Thoracic aorta (tissue), 2 donors: Measurements from ENCODE around the gene TBX4. TPM values are rescaled to one million over a fixed set of nuclear protein-coding genes. Genes with fewer than 3 reads are reported as not detected.
A peak's percentile ranks its signal among the peaks of the same experiment; 100 is the strongest.
"Not testable (repeated sequence)": the region's sequence is repeated elsewhere in the genome, so short reads cannot be mapped to it uniquely, and the experiment has no call there.

Experiments used
- ATAC-seq: fragments of 150-250 bp; one replicate; pipeline ENCODE4 v1.8.0; 2017; ENCODE audit warnings: low read depth; ENCODE audit not compliant: insufficient number of reproducible peaks, low FRiP score
- DNase-seq: peaks from one replicate; pipeline ENCODE4 v3.0.0-alpha.2; 2020; ENCODE audit warnings: low spot score
- H3K27ac ChIP-seq, 2 donors: fragments of 200-600 bp; sonication (generic); 1 replicate in 1 of 2; 2 replicates in 1 of 2; pipeline ENCODE4 v1.5.1; 2016; ENCODE audit warnings: mild to moderate bottlenecking in 2 of 2, moderate library complexity in 2 of 2
- H3K27me3 ChIP-seq: fragments of 200-600 bp; sonication (generic); replicated peaks from 2 replicates; pipeline ENCODE4 v1.6.0; 2016; ENCODE audit warnings: mild to moderate bottlenecking; ENCODE audit not compliant: insufficient read depth
- H3K36me3 ChIP-seq: fragments of 200-600 bp; sonication (generic); one replicate; pipeline ENCODE4 v1.5.1; 2016
- H3K4me1 ChIP-seq, 2 donors: fragments of 200-600 bp; sonication (generic); 1 replicate in 1 of 2; 2 replicates in 1 of 2; pipeline versions ENCODE4 v1.5.1 to v1.6.0; 2016; ENCODE audit warnings: low read depth in 2 of 2, mild to moderate bottlenecking in 1 of 2; ENCODE audit not compliant: control insufficient read depth in 1 of 2
- H3K4me3 ChIP-seq: fragments of 200-600 bp; sonication (generic); 2 replicates; pipeline ENCODE4 v1.5.1; 2016; ENCODE audit warnings: mild to moderate bottlenecking
- H3K9me3 ChIP-seq: fragments of 200-600 bp; sonication (generic); 2 replicates; pipeline ENCODE4 v1.5.1; 2016
- total RNA-seq, 2 donors: library from RNA; depleted of rRNA; stranded (reverse); fragments of >200 nt; gene quantifications; one replicate each; pipeline versions ENCODE4 v1.1.0 to v1.2.3, GENCODE V29; 2016
- TF ChIP-seq, protein P1 (sequence below): fragments of 200-600 bp; sonication (generic); IDR thresholded peaks from one replicate; pipeline ENCODE4 v1.5.1; 2019; ENCODE audit warnings: antibody characterized with exemption

Gene TBX4
- total RNA-seq, 2 donors from 2014 or later = not detected

DNA sequence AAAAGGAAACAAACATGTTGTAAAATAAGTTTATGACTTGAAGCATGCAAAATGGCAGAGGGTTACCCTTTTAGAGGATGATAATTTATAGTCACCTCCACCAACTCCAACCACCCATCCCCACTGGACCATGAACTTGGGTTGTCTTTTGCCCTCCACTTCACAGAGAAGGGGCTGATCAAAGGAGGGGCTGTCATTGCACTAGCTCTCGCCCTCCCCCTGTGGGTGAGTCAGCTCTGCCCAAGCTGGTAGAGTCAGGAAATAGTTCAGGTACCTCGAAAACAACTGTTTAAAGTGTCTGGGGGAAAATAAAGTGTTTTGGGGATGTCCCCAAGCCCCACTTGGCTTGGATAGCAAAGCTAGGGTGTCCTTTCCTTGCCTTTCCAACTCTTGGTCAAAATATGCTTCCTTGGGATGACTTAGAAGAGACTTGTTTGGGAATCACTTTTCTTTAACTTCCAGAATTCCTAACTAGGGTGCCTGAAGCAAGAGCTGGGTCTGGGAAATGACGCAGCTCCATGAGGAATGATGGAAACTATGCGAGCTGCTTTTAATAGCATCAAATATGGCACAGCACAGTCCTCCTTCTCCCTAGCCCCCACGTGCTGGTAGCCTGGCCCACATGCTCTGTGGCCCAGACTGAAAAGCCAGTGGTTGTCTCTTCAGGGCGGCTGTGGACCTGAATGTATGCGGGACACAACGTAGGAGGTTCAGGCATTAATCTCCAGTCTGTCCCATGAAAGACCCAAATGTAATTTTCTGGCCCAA lies 40.7 kb downstream of the TBX4 start:
- no peak for DNase-seq
- Histone ChIP-seq H3K9me3 (no peaks in the 10 kb centered on the region), H3K4me1 (peaks cover 8 to 20% of the 10 kb centered on the region in 2 donors), H3K4me3 (no peak overlapping the region), H3K27me3 (no peaks in the 10 kb centered on the region), H3K27ac (peak overlapping the region; percentile 79 to 85), H3K36me3 (no peaks in the 10 kb centered on the region)
- TF ChIP-seq, protein P1, sequence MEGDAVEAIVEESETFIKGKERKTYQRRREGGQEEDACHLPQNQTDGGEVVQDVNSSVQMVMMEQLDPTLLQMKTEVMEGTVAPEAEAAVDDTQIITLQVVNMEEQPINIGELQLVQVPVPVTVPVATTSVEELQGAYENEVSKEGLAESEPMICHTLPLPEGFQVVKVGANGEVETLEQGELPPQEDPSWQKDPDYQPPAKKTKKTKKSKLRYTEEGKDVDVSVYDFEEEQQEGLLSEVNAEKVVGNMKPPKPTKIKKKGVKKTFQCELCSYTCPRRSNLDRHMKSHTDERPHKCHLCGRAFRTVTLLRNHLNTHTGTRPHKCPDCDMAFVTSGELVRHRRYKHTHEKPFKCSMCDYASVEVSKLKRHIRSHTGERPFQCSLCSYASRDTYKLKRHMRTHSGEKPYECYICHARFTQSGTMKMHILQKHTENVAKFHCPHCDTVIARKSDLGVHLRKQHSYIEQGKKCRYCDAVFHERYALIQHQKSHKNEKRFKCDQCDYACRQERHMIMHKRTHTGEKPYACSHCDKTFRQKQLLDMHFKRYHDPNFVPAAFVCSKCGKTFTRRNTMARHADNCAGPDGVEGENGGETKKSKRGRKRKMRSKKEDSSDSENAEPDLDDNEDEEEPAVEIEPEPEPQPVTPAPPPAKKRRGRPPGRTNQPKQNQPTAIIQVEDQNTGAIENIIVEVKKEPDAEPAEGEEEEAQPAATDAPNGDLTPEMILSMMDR = no peak
- ATAC-seq = peak; percentile 61

DNA sequence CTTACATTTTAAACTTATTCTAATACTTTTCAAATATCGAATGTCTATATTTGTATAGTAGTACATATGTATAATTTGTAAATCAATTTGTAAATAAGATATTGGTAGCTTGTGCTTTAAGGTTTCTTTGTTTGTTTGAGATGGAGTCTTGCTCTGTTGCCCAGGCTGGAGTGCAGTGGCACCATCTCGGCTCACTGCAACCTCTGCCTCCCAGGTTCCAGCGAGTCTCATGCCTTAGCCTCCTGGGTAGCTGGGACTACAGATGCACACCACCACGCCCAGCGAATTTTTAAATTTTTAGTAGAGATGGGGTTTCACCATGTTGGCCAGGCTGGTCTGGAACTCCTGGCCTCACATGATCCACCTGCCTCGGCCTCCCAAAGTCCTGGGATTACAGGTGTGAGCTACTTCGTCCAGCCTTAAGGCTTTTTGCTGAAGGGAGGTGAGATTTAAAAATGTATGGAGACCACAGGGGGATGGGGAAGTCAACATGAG lies 41.7 kb downstream of the TBX4 start:
- not testable (repeated sequence) for H3K9me3 ChIP-seq, H3K4me3 ChIP-seq, H3K27me3 ChIP-seq, ATAC-seq, H3K36me3 ChIP-seq, DNase-seq
- H3K27ac ChIP-seq = peak overlapping the region in 1 of 2 donors; percentile 85
- peaks cover 8 to 20% of the 10 kb centered on the region in 2 donors for H3K4me1 ChIP-seq

- no peak overlapping the region for H3K27ac ChIP-seq
- H3K36me3 ChIP-seq = no peaks in the 10 kb centered on the region
- DNase-seq (no peak), ATAC-seq (no peak)
- H3K4me3 ChIP-seq = no peak overlapping the region
- H3K27me3 ChIP-seq = no peaks in the 10 kb centered on the region
- H3K4me1 ChIP-seq = peaks cover 8 to 20% of the 10 kb centered on the region in 2 donors
- H3K9me3 ChIP-seq = no peaks in the 10 kb centered on the region
- TF ChIP-seq, protein P1 = no peak
Observed at GRCh38 chr17:61494325-61495160, 42.3 kb downstream of the TBX4 start.

- no peaks in the 10 kb centered on the region for H3K36me3 ChIP-seq
- DNase-seq = no peak
- H3K27me3 ChIP-seq = no peaks in the 10 kb centered on the region
- no peak overlapping the region for H3K27ac ChIP-seq
- no peak overlapping the region for H3K4me3 ChIP-seq
- TF ChIP-seq, protein P1 = no peak
- peaks cover 8 to 19% of the 10 kb centered on the region in 2 donors for H3K4me1 ChIP-seq
- no peaks in the 10 kb centered on the region for H3K9me3 ChIP-seq
- no peak for ATAC-seq
Observed at GRCh38 chr17:61495161-61495857, 43.1 kb downstream of the TBX4 start.

DNA sequence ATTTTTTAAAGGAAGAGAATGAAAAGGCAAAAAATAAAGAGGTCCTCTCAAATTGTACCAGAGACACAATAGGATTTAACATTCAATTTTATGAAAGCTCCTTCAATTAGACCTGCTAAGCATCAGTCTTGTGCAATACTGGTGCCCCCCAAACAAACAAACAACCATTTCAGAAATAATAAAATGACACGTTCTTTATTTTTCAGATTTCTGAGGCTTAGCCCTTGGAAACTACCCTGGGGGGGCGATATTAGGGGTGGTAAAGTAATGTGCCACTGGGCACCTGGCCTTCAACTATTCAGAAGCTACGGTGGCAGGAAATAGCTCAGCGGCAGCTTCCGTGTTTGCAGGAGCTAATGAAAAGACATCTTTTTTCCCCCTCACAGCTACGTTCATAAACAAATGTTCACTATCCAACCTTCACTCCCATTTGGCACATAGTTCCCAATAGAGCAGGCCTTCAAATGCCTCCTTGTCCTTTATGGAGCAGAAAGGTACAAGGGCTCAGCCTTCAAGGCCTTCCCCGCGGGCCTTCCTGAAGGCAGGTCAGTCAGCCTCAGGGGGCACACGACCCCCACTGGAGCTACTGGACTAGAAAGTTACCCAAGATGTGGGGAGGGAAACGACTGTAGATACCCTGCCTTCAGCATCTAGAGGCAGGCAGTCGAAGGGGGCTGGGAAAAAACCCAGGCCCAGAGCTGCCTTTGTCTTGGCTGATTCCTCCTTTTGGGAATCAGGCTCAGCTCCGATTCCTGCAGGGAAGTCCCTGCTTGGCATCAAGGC lies 44.1 kb downstream of the TBX4 start:
- H3K4me1 ChIP-seq = peaks cover 5 to 14% of the 10 kb centered on the region in 2 donors
- TF ChIP-seq, protein P1 = no peak
- no peaks in the 10 kb centered on the region for H3K27me3 ChIP-seq
- no peak overlapping the region for H3K4me3 ChIP-seq
- H3K9me3 ChIP-seq = no peaks in the 10 kb centered on the region
- no peak overlapping the region for H3K27ac ChIP-seq
- no peaks in the 10 kb centered on the region for H3K36me3 ChIP-seq
- DNase-seq = no peak
- no peak for ATAC-seq
